H9 (cell line): ENCODE measurements around the gene ZNF2. TPM values are rescaled to one million over a fixed set of nuclear protein-coding genes. Genes with fewer than 3 reads are reported as not detected.

ENCODE experiments used
- DNase-seq: peaks from one replicate; pipeline ENCODE4 v3.0.0-alpha.2; 2017
- H2AFZ ChIP-seq: one replicate; pipeline ENCODE4 v1.6.1; 2013; ENCODE audit warnings: mild to moderate bottlenecking, low read length, control low read depth, moderate library complexity
- H2AK5ac ChIP-seq: 2 replicates; pipeline ENCODE4 v1.6.1; 2013; ENCODE audit warnings: low read length, control low read depth, mixed read lengths; ENCODE audit not compliant: insufficient read length
- H2BK120ac ChIP-seq: one replicate; pipeline ENCODE4 v1.6.1; 2013; ENCODE audit warnings: low read depth, mild to moderate bottlenecking, low read length, control low read depth, inconsistent platforms; ENCODE audit not compliant: poor library complexity, severe bottlenecking
- H2BK12ac ChIP-seq: 2 replicates; pipeline ENCODE4 v1.6.1; 2013; ENCODE audit warnings: low read length, control low read depth, mixed read lengths, low read depth; ENCODE audit not compliant: insufficient read length
- H2BK15ac ChIP-seq: 2 replicates; pipeline ENCODE4 v1.6.1; 2013; ENCODE audit warnings: low read depth, low read length, control low read depth
- H2BK20ac ChIP-seq: one replicate; pipeline ENCODE4 v1.6.1; 2013; ENCODE audit warnings: low read depth, mild to moderate bottlenecking, low read length, control low read depth, inconsistent platforms; ENCODE audit not compliant: poor library complexity, severe bottlenecking
- H2BK5ac ChIP-seq: 2 replicates; pipeline ENCODE4 v1.6.1; 2013; ENCODE audit warnings: low read length, control low read depth, mixed read lengths; ENCODE audit not compliant: insufficient read length
- H3K14ac ChIP-seq: 2 replicates; pipeline ENCODE4 v1.6.1; 2013; ENCODE audit warnings: low read length, control low read depth; ENCODE audit not compliant: insufficient read depth
- H3K18ac ChIP-seq: 2 replicates; pipeline ENCODE4 v1.6.1; 2013; ENCODE audit warnings: low read depth, mild to moderate bottlenecking, mixed read lengths, low read length, control low read depth; ENCODE audit not compliant: insufficient read length
- H3K23ac ChIP-seq: 2 replicates; pipeline ENCODE4 v1.6.1; 2013; ENCODE audit warnings: low read length, control low read depth, mixed read lengths, low read depth; ENCODE audit not compliant: insufficient read length
- H3K23me2 ChIP-seq: 2 replicates; pipeline ENCODE4 v1.6.1; 2013; ENCODE audit warnings: low read depth, mild to moderate bottlenecking, mixed read lengths, low read length, control low read depth; ENCODE audit not compliant: insufficient read length, poor library complexity, severe bottlenecking
- H3K27ac ChIP-seq: 2 replicates; pipeline ENCODE4 v1.5.1; 2013; ENCODE audit warnings: low read length, control low read depth, mixed read lengths, low read depth; ENCODE audit not compliant: insufficient read length
- H3K27me3 ChIP-seq: 2 replicates; pipeline ENCODE4 v1.6.1; 2013; ENCODE audit warnings: low read length, control low read depth, inconsistent platforms; ENCODE audit not compliant: insufficient read depth
- H3K4ac ChIP-seq: 2 replicates; pipeline ENCODE4 v1.6.1; 2013; ENCODE audit warnings: low read depth, mild to moderate bottlenecking, control low read depth, inconsistent platforms, low read length, moderate library complexity
- H3K4me1 ChIP-seq: 2 replicates; pipeline ENCODE4 v1.6.1; 2013; ENCODE audit warnings: low read length, control low read depth, inconsistent platforms; ENCODE audit not compliant: insufficient read depth
- H3K4me2 ChIP-seq: 2 replicates; pipeline ENCODE4 v1.6.1; 2013; ENCODE audit warnings: low read length, control low read depth, mixed read lengths; ENCODE audit not compliant: insufficient read length, insufficient read depth
- H3K56ac ChIP-seq: 2 replicates; pipeline ENCODE4 v1.6.1; 2013; ENCODE audit warnings: low read depth, mild to moderate bottlenecking, mixed read lengths, low read length, control low read depth; ENCODE audit not compliant: insufficient read length
- H3K79me1 ChIP-seq: 2 replicates; pipeline ENCODE4 v1.6.1; 2013; ENCODE audit warnings: low read depth, mild to moderate bottlenecking, moderate library complexity, low read length, control low read depth, inconsistent platforms; ENCODE audit not compliant: insufficient read depth, poor library complexity, severe bottlenecking
- H3K79me2 ChIP-seq: 2 replicates; pipeline ENCODE4 v1.6.1; 2013; ENCODE audit warnings: low read length, control low read depth, inconsistent platforms; ENCODE audit not compliant: insufficient read depth
- H3K9ac ChIP-seq: 2 replicates; pipeline ENCODE4 v1.6.1; 2013; ENCODE audit warnings: low read length, control low read depth, mixed read lengths; ENCODE audit not compliant: insufficient read length; ENCODE audit errors: extremely low read depth
- H3K9me3 ChIP-seq: one replicate; pipeline ENCODE4 v1.6.1; 2013; ENCODE audit warnings: low read depth, low read length, inconsistent platforms; ENCODE audit not compliant: control insufficient read depth
- H3T11ph ChIP-seq: one replicate; pipeline ENCODE4 v1.6.1; 2013; ENCODE audit warnings: mild to moderate bottlenecking, low read length, control low read depth, inconsistent platforms
- H4K20me1 ChIP-seq: one replicate; pipeline ENCODE4 v1.6.1; 2013; ENCODE audit not compliant: control insufficient read depth, insufficient read length, insufficient read depth
- H4K5ac ChIP-seq: 2 replicates; pipeline ENCODE4 v1.6.1; 2013; ENCODE audit warnings: low read depth, mild to moderate bottlenecking, mixed read lengths, low read length, control low read depth; ENCODE audit not compliant: insufficient read length
- H4K8ac ChIP-seq: replicated peaks from 2 replicates; pipeline ENCODE4 v1.6.1; 2013; ENCODE audit warnings: low read length, control low read depth, mixed read lengths, low read depth; ENCODE audit not compliant: insufficient read length
- H4K91ac ChIP-seq: 2 replicates; pipeline ENCODE4 v1.6.1; 2013; ENCODE audit warnings: low read depth, mild to moderate bottlenecking, moderate library complexity, mixed read lengths, low read length, control low read depth; ENCODE audit not compliant: insufficient read length
- H3K27ac Mint-ChIP-seq, 3 experiments: 2 replicates in 2 of 3; 3 replicates in 1 of 3; pipeline ENCODE4 v1.8.0; 2020 to 2021; ENCODE audit warnings: mixed read lengths in 3 of 3, mild to moderate bottlenecking in 1 of 3, moderate library complexity in 1 of 3
- H3K27me3 Mint-ChIP-seq: 2 replicates; pipeline ENCODE4 v1.8.0; 2021; ENCODE audit warnings: low read depth, mild to moderate bottlenecking, moderate library complexity, mixed read lengths
- H3K36me3 Mint-ChIP-seq, 3 experiments: 2 replicates in 2 of 3; 3 replicates in 1 of 3; pipeline ENCODE4 v1.8.0; 2020 to 2021; ENCODE audit warnings: low read depth in 3 of 3, mixed read lengths in 3 of 3; ENCODE audit not compliant: insufficient read depth in 1 of 3
- H3K4me1 Mint-ChIP-seq, 2 experiments: 2 replicates each; pipeline ENCODE4 v1.8.0; 2020; ENCODE audit warnings: mixed read lengths in 2 of 2
- H3K4me3 Mint-ChIP-seq, 2 experiments: 2 replicates in 1 of 2; 3 replicates in 1 of 2; pipeline ENCODE4 v1.8.0; 2020 to 2021; ENCODE audit warnings: mild to moderate bottlenecking in 2 of 2, mixed read lengths in 2 of 2, moderate library complexity in 1 of 2
- H3K9me3 Mint-ChIP-seq, 2 experiments: 2 replicates in 1 of 2; 3 replicates in 1 of 2; pipeline ENCODE4 v1.8.0; 2020; ENCODE audit warnings: mild to moderate bottlenecking in 2 of 2, mixed read lengths in 2 of 2, moderate library complexity in 1 of 2
- WGBS: extraction: QIAGEN DNeasy Blood & Tissue Kit; methylation state at CpG from one replicate; pipeline ENCODE4 v1.1.7; 2013; ENCODE audit warnings: missing lambda C conversion rate, low lambda C conversion rate, mixed read lengths; ENCODE audit not compliant: insufficient read length; ENCODE audit errors: extremely low coverage; 5-methylcytosine and 5-hydroxymethylcytosine counted together
- total RNA-seq: library from RNA; stranded (reverse); gene quantifications from 2 replicates; pipeline ENCODE4 v1.2.1, GENCODE V29; 2021
- TF ChIP-seq, protein P1 (sequence below): fragments of 200-600 bp; sonication (generic); conservative IDR thresholded peaks from 3 replicates; pipeline ENCODE4 v1.8.0; 2021; ENCODE audit warnings: antibody characterized with exemption, mild to moderate bottlenecking

ZNF2 gene
- total RNA-seq, 1 experiment from 2014 or later = 2.2 TPM

DNA sequence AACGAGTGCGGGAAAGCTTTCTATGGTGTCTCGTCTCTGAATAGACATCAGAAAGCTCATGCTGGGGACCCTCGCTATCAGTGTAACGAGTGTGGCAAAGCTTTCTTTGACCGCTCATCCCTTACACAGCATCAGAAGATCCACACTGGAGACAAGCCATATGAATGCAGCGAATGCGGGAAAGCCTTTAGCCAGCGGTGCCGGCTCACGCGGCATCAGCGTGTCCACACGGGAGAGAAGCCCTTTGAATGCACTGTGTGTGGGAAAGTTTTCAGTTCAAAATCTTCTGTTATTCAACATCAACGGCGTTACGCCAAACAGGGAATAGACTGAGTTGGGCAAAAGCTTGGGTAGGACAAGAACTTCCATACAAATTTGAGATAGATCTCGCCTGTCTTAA, 16.2 kb downstream of the ZNF2 start:
- H3K36me3 Mint-ChIP-seq = peaks cover 20 to 37% (median 31%) of the 10 kb centered on the region in 3 experiments
- Histone ChIP-seq H3K27ac (no peak overlapping the region), H2AFZ (no peak overlapping the region), H3K4me2 (no peak overlapping the region), H2BK12ac (no peak overlapping the region), H3K56ac (no peak overlapping the region), H4K5ac (no peak overlapping the region), H2BK20ac (no peak overlapping the region), H3K9me3 (no peaks in the 10 kb centered on the region), H3K9ac (no peak overlapping the region), H3T11ph (no peak overlapping the region), H3K79me1 (no peaks in the 10 kb centered on the region), H2AK5ac (no peak overlapping the region), H3K27me3 (no peaks in the 10 kb centered on the region), H3K4me1 (no peaks in the 10 kb centered on the region), H3K18ac (no peak overlapping the region), H3K4ac (no peak overlapping the region), H4K91ac (no peak overlapping the region), H2BK15ac (no peak overlapping the region), H3K23me2 (no peaks in the 10 kb centered on the region), H4K20me1 (no peaks in the 10 kb centered on the region), H3K14ac (no peak overlapping the region), H4K8ac (no peak overlapping the region), H2BK5ac (no peak overlapping the region), H2BK120ac (no peak overlapping the region), H3K79me2 (no peaks in the 10 kb centered on the region), H3K23ac (no peak overlapping the region)
- H3K4me1 Mint-ChIP-seq = no peaks in the 10 kb centered on the region
- no peak for DNase-seq
- TF ChIP-seq, protein P1, sequence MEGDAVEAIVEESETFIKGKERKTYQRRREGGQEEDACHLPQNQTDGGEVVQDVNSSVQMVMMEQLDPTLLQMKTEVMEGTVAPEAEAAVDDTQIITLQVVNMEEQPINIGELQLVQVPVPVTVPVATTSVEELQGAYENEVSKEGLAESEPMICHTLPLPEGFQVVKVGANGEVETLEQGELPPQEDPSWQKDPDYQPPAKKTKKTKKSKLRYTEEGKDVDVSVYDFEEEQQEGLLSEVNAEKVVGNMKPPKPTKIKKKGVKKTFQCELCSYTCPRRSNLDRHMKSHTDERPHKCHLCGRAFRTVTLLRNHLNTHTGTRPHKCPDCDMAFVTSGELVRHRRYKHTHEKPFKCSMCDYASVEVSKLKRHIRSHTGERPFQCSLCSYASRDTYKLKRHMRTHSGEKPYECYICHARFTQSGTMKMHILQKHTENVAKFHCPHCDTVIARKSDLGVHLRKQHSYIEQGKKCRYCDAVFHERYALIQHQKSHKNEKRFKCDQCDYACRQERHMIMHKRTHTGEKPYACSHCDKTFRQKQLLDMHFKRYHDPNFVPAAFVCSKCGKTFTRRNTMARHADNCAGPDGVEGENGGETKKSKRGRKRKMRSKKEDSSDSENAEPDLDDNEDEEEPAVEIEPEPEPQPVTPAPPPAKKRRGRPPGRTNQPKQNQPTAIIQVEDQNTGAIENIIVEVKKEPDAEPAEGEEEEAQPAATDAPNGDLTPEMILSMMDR = no peak
- H3K27ac Mint-ChIP-seq = no peak overlapping the region
- peaks cover 0 to 14% of the 10 kb centered on the region in 2 experiments; a peak in 2 of 5 replicates for H3K9me3 Mint-ChIP-seq
- H3K27me3 Mint-ChIP-seq = peaks cover 2% of the 10 kb centered on the region
- H3K4me3 Mint-ChIP-seq = no peak overlapping the region
- WGBS = no CpG with 5 or more reads among the region's 18 CpGs
